SIG-M5 treated with dmso at 0.1 percent for 504 hours (cell line): ENCODE results near the gene FAIM.
"Not testable (repeated sequence)": the region's sequence is repeated elsewhere in the genome, so short reads cannot be mapped to it uniquely, and the experiment has no call there.

Source experiments
- DNase-seq: peaks from one replicate; lab custom pipeline; 2025; ENCODE audit not compliant: unreplicated experiment; lab: John Stamatoyannopoulos, UW

The FAIM gene

DNA sequence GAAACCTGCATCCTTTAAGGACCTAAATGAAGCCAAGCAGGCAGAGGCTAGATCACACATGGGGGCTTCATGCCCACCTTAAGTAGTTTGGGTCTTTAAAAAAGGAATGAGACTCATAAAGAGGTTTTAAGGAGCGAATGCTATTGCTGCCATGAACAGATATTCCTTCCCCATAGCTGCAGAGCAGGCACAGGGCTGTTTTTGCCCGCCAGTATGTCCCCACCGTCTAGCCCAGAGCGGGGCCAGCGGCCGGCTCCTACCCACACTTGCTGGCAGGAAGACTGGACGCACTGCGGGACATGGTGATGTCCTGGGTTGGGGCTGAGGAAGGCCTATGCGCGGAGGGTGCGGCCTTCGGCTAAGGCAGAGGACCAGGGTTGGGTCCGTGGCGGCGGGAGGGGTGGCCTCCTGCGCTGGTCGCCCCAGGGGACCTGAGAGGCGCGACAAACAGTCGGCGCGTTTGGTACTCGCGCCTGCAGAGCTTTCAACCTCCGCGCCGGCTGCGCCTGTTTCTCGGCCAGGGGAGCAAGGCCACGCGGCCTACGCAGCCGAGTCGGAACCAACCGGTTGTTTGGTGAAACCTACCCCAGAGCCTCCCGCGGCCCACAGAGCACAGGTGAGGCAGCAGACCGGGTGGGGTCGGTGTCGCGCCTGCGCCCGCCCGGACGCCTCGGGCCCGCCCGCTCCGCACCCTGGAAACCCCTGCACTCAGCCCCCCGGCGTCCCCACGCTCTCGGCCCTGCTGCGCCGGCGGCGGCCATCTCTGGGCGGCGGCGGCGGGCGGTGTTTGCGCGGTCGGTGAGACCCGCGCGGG, at the start of gene FAIM:
FAIM (plus strand) TSS at position 450 of the 814 bp plus-strand sequence. CDS start 10,956 bp downstream, outside the sequence.
- peak; percentile 56 for DNase-seq

- no peak for DNase-seq
Measured at GRCh38 chr3:138559134-138559533, 49.4 kb upstream of the FAIM start.

DNA sequence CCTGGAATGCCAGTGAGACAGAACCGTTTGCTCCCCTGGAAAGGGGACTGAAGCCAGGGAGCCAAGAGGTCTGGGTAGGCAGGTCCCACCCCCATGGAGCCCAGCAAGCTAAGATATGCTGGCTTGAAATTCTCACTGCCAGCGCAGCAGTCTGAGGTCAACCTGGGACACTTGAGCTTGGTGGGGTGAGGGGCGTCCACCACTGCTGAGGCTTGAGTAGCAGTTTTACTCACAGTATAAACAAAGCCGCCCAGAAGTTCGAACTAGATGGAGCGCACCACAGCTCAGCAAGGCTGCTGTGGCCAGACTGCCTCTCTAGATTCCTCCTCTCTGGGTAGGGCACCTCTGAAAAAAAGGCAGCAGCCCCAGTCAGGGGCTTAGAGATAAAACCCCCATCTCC, 48.1 kb upstream of the FAIM start:
- no peak for DNase-seq

DNA sequence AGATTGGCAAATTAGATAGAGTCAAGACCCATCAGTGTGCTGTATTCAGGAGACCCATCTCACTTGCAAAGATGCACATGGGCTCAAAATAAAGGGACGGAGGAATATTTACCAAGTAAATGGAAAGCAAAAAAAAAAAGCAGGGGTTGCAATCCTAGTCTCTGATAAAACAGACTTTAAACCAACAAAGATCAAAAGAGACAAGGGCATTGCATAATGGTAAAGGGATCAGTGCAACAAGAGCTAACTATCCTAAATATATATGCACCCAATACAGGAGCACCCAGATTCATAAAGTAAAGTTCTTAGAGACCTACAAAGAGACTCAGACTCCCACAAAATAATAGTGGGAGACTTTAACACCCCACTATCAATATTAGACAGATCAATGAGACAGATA, 45.7 kb upstream of the FAIM start:
- not testable (repeated sequence) for DNase-seq

GRCh38 chr3:138566293-138566692, 42.3 kb upstream of the FAIM start:
- DNase-seq: not testable (repeated sequence)

DNA sequence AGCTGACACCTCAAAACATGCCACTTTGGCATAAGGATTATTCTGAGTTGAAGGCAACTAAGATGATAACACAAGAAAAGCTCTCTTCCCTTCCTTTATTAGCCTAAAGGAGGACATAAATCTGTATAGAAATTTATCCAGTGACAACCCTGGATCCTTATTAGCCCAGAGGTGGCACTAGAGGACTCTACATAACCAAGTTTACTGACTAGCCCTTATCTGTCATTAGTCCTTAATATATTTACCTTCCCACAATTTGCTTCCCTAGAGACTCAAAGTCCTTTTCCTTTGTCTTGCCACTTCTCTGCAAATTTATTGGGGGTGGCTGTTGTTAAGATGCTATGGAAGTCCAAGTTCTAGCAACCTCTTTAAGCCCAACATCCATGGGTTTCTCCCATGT, 41.2 kb upstream of the FAIM start:
- peak; percentile 9 for DNase-seq

GRCh38 chr3:138569090-138569489, 39.5 kb upstream of the FAIM start:
- DNase-seq: no peak

DNA sequence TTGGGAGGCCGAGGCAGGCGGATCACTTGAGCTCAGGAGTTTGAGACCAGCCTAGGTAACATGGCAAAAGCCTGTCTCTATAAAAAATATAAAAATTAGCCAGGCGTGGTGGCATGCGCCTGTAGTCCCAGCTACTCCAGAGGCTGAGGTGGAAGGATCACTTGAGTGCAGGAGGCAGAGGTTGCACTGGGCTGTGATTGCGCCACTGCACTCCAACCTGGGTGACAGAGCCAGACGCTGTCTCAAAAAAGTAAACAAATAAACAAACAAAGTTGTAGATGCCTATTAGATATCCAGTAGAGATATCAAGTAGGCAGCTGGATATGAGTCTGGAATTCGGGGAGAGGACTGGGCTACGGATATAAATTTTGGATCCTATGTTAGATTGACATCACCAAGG, 38.9 kb upstream of the FAIM start:
- DNase-seq: not testable (repeated sequence)

DNA sequence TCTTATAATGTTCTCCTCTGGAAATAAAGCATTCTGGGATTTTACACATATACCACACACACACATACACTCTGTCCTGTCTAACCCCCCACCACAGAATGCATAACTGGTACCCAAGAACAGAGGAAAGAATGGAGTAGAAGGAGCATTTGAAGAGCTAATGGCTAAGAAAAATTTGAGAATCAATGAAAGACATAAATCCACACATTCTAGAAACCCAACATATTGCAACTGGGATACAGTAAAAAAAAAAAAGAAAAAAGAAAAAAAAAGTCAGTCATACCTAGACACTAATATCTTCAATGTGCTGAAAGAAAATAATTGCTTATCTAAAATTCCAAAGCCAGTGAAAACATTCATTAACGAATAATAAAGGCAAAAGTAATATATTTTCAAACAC, 35.4 kb upstream of the FAIM start:
- no peak for DNase-seq

GRCh38 chr3:138578141-138578540, 30.4 kb upstream of the FAIM start:
- DNase-seq: no peak

GRCh38 chr3:138578961-138579574, 29.5 kb upstream of the FAIM start:
- DNase-seq: no peak

GRCh38 chr3:138587374-138587773, 21.2 kb upstream of the FAIM start:
- DNase-seq: no peak

DNA sequence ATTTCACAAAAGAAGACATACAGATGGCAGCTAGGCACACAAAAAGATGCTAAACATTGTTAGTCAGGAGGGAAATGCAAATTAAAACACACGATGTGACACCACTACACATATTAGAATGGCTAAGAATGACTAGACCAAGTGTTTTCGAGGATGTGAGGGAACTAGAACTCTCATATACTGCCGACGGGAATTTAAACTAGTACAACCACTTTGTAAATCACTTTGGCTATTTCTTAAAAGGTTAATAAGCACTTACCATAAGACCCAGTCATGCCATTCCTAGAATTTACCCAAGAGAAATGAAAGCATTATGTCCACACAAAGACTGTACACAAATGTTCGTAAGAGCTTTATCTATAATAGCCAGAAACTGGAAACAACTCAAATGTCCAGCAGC, 20.1 kb upstream of the FAIM start:
- no peak for DNase-seq

DNA sequence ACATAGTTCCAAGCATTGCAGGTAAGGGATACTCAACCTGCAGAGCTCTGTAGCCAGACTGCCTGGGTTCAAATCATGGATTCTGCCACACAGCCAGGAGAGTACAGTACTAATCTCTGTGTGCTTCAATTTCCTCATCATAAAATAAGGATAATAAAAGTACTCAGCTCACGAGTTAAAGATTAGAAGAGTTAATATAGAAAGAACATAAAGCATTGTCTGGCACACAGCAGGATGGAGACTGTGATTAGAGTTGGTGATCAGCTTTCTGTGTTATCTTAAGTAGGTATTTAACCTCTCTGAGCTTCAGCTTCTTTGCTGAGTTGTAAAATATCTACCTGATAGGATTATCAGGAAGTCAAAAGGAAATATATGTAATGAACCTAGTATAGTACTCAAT, 17.2 kb upstream of the FAIM start:
- DNase-seq: no peak

DNA sequence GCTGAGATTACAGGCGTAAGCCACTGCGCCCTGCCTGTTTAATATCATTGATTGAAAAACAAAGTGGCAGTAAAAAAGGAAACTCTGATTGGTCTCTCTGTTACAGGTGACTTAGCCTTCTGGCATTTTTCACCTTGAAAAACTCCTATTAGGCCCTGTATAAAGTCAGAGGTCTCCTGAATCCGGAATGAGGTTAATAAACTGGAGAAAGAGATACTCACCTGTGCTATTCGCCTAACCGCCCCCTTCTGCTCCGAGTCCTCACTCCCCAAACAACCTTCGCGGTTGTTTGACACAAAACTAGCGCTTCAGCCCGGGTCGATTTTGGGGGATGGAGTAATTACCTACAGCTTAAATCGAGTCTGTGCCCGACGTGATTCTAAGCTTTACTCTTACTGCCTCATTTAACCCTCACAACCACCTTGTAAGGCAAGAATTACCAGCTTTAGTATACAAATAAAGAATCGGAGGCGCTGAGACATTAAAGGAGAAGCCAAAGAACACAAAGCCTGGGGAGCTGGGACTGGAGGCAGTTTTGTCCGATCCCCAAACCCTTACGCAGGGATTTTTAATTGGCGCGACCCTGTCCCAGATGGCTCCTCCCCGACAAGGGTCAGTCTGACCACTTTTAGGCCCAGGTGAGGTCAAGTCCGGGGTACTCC, 15.0 kb upstream of the FAIM start:
- no peak for DNase-seq

GRCh38 chr3:138594150-138594934, 14.2 kb upstream of the FAIM start, which contains the start of gene CEP70:
CEP70 (minus strand) TSS chr3:138594260; CDS start chr3:138572927, 21,333 bp downstream.
- DNase-seq: no peak

GRCh38 chr3:138594935-138595610, 13.5 kb upstream of the FAIM start:
- no peak for DNase-seq

DNA sequence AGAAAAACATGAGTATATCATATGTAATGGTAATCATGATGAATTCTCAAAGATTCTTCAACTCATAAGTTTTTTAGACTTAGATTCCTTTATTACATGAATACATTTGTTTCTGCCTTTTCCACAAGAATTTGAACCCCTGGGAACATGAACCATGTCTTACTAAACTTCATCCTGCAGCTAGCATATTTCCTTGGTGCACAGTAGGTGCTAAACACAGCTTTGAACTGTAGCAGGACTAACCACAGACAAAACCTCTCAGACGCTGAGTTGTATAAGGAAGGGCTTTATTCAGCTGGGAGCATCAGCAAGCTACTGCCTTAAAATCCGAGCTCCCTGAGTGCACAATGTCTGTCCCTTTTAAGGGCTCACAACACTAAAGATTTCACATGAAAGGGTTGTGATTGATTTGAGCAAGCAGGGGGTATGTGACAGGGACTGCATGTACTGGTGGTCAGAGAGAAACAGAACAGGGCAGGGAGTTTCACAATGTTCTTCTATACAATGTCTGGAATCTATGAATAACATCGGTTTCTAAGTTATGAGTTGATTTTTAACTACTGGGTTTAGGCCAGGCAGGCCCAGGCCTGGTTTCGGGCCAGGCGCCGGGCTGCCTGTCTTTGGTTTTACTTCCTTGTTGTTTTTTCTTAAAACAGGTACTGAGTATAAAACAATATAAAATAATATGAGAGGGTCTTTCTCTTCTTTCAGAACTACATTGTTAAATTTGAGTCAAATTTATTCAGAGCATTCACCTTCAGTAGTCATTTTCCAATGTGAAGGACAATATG, 11.2 kb upstream of the FAIM start:
- DNase-seq: not testable (repeated sequence)

GRCh38 chr3:138598534-138598933, 10.0 kb upstream of the FAIM start:
- no peak for DNase-seq
